MM.1S (cell line): ENCODE results near the gene ZBTB11.

Experiments used
- DNase-seq: peaks from one replicate; pipeline ENCODE4 v3.0.0-alpha.2; 2015
- H2AFZ ChIP-seq: fragments of 300-600 bp; sonication (generic); 2 replicates; pipeline ENCODE4 v1.6.0; 2016; ENCODE audit warnings: antibody characterized with exemption, low read length
- H3F3A ChIP-seq: fragments of 300-600 bp; sonication (generic); 2 replicates; pipeline ENCODE4 v1.6.1; 2016; ENCODE audit warnings: mild to moderate bottlenecking, antibody characterized with exemption, low read length, moderate library complexity, mixed read lengths; ENCODE audit not compliant: insufficient read depth
- H3K27ac ChIP-seq: fragments of 300-600 bp; sonication (generic); 2 replicates; pipeline ENCODE4 v1.5.1; 2016; ENCODE audit warnings: mild to moderate bottlenecking, low read length
- H3K27me3 ChIP-seq: fragments of 300-600 bp; sonication (generic); replicated peaks from 2 replicates; pipeline ENCODE4 v1.6.0; 2016; ENCODE audit warnings: low read length; ENCODE audit not compliant: insufficient read depth
- H3K36me3 ChIP-seq: fragments of 300-600 bp; sonication (generic); replicated peaks from 2 replicates; pipeline ENCODE4 v1.6.1; 2016; ENCODE audit warnings: mild to moderate bottlenecking, low read length, mixed read lengths; ENCODE audit not compliant: insufficient read depth
- H3K4me1 ChIP-seq: fragments of 300-600 bp; sonication (generic); 2 replicates; pipeline ENCODE4 v1.6.1; 2016; ENCODE audit warnings: low read length, mixed read lengths
- H3K4me2 ChIP-seq: fragments of 300-600 bp; sonication (generic); 2 replicates; pipeline ENCODE4 v1.6.0; 2016; ENCODE audit warnings: low read depth, low read length
- H3K4me3 ChIP-seq: fragments of 300-600 bp; sonication (generic); 2 replicates; pipeline ENCODE4 v1.5.1; 2016; ENCODE audit warnings: low read length, mixed read lengths
- H3K79me2 ChIP-seq: fragments of 300-600 bp; sonication (generic); 2 replicates; pipeline ENCODE4 v1.6.1; 2016; ENCODE audit warnings: mixed run types, low read length, mixed read lengths
- H3K9ac ChIP-seq: fragments of 300-600 bp; sonication (generic); 2 replicates; pipeline ENCODE4 v1.6.1; 2016; ENCODE audit warnings: low read length, mixed read lengths
- H3K9me2 ChIP-seq: fragments of 300-600 bp; sonication (generic); replicated peaks from 2 replicates; pipeline ENCODE4 v1.6.1; 2016; ENCODE audit warnings: mild to moderate bottlenecking, low read length, mixed read lengths; ENCODE audit not compliant: insufficient read depth
- H3K9me3 ChIP-seq: fragments of 300-600 bp; sonication (generic); replicated peaks from 2 replicates; pipeline ENCODE4 v1.6.1; 2016; ENCODE audit warnings: mild to moderate bottlenecking, low read length, mixed read lengths; ENCODE audit not compliant: insufficient read depth
- H4K20me1 ChIP-seq: fragments of 300-600 bp; sonication (generic); 2 replicates; pipeline ENCODE4 v1.6.1; 2016; ENCODE audit warnings: mild to moderate bottlenecking, low read length, moderate library complexity, mixed read lengths; ENCODE audit not compliant: insufficient read depth
- EZH2 ChIP-seq: fragments of 300-600 bp; sonication (generic); optimal IDR thresholded peaks from 2 replicates; pipeline ENCODE3; 2017; ENCODE audit warnings: low read depth, mild to moderate bottlenecking, antibody characterized with exemption, low read length, mixed read lengths
- EZH2phosphoT487 ChIP-seq: fragments of 300-600 bp; sonication (generic); IDR thresholded peaks from 2 replicates; pipeline ENCODE4 v1.6.1; 2018; ENCODE audit warnings: antibody characterized with exemption, low read length
- TF ChIP-seq, protein P1 (sequence below): fragments of 300-600 bp; sonication (generic); IDR thresholded peaks from 2 replicates; pipeline ENCODE4 v1.5.1; 2016; ENCODE audit warnings: antibody characterized with exemption, low read length, mixed read lengths

Gene ZBTB11

DNA sequence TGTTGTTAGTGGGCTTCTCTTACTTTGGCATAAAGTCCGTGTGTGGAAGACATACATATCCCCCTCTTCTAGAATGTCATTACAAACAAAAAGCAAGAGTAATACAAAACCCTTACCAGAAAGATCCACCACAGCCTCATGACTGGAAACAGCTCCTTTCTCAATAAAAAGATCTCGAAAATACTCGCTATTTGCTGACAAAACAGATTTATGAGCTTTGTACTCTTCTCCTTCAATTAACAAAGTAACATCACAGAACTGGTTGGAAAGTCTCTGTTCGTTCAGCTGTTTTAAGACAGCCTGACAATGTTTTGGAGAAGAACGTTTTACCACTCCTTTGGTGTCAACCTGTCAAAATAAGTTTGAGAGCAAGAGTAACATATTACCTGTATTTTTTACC lies 5.9 kb downstream of the ZBTB11 start:
- Histone ChIP-seq H3K79me2 (peaks cover 53% of the 10 kb centered on the region), H3K36me3 (no peaks in the 10 kb centered on the region; the same call in 1 of the 2 replicates), H3K4me2 (no peak overlapping the region), H3K4me3 (no peak overlapping the region), H3K27me3 (no peaks in the 10 kb centered on the region), H3F3A (0 out of 2 replicates have a peak, but pooled peaks cover 2% of the 10 kb centered on the region), H3K9me2 (no peaks in the 10 kb centered on the region), H4K20me1 (no peaks in the 10 kb centered on the region), H3K27ac (no peak overlapping the region), H2AFZ (no peak overlapping the region), H3K9ac (no peak overlapping the region), H3K9me3 (no peaks in the 10 kb centered on the region), H3K4me1 (peaks cover 10% of the 10 kb centered on the region)
- DNase-seq = no peak
- TF ChIP-seq EZH2 (no peak), EZH2phosphoT487 (no peak)
- TF ChIP-seq, protein P1, sequence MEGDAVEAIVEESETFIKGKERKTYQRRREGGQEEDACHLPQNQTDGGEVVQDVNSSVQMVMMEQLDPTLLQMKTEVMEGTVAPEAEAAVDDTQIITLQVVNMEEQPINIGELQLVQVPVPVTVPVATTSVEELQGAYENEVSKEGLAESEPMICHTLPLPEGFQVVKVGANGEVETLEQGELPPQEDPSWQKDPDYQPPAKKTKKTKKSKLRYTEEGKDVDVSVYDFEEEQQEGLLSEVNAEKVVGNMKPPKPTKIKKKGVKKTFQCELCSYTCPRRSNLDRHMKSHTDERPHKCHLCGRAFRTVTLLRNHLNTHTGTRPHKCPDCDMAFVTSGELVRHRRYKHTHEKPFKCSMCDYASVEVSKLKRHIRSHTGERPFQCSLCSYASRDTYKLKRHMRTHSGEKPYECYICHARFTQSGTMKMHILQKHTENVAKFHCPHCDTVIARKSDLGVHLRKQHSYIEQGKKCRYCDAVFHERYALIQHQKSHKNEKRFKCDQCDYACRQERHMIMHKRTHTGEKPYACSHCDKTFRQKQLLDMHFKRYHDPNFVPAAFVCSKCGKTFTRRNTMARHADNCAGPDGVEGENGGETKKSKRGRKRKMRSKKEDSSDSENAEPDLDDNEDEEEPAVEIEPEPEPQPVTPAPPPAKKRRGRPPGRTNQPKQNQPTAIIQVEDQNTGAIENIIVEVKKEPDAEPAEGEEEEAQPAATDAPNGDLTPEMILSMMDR = no peak

DNA sequence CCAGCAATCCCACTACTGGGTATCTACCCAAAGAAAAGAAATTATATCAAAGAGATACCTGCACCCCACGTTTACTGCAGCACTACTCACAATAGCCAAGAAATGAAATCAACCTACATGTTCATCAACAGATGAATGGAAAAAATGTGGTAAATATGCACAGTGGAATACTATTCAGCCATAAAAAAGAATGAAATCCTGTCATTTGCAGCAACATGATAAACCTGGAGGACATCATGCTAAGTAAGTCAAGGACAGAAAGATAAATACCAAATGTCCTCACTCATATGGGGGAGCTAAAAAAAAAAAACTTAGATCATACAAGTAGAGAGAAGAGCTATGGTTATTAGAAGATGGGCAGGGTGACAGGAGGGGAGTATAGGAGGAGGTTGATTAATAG lies 9.1 kb downstream of the ZBTB11 start:
- no peak for DNase-seq

DNA sequence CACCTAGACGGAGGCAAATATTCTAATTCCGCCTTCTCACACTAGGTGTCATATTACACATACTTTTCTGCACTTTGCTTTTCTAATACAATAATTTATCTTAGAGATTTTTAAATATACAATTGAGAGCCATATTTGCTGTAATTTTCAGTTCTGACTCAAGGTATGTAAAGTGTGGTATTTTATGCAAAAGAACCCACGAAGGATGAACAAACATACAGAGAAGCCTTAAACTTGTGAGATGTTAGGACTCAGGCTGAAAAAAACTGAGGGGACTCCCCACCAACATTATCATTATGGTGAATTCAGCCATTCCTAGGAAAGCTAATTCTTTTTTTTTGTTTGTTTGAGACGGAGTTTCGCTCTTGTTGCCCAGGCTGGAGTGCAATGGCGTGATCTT lies 9.6 kb downstream of the ZBTB11 start:
- TF ChIP-seq EZH2 = no peak
- no peak for TF ChIP-seq EZH2phosphoT487
- TF ChIP-seq, protein P1 = no peak
- H3K79me2 ChIP-seq = peaks cover 16% of the 10 kb centered on the region
- no peaks in the 10 kb centered on the region for H3K27me3 ChIP-seq

More for the DNA sequence above, 9.1 kb downstream of the ZBTB11 start:
- no peaks in the 10 kb centered on the region for H3K4me1 ChIP-seq
- no peak overlapping the region for H3K4me2 ChIP-seq
- H3K27ac ChIP-seq = no peak overlapping the region
- H4K20me1 ChIP-seq = no peaks in the 10 kb centered on the region
- H2AFZ ChIP-seq = no peak overlapping the region
- H3K9ac ChIP-seq = no peak overlapping the region
- no peaks in the 10 kb centered on the region for H3K27me3 ChIP-seq
- no peaks in the 10 kb centered on the region for H3K9me3 ChIP-seq
- H3K4me3 ChIP-seq = no peak overlapping the region
- H3F3A ChIP-seq = no peaks in the 10 kb centered on the region
- H3K9me2 ChIP-seq = no peaks in the 10 kb centered on the region
- peaks cover 3% of the 10 kb centered on the region; the same call in 1 of the 2 replicates for H3K36me3 ChIP-seq
- H3K79me2 ChIP-seq = peaks cover 21% of the 10 kb centered on the region
- TF ChIP-seq EZH2phosphoT487 (no peak), EZH2 (no peak)
- TF ChIP-seq, protein P1 = no peak

More for the DNA sequence above, 9.6 kb downstream of the ZBTB11 start:
- Histone ChIP-seq H3K27ac (no peak overlapping the region), H3K9me3 (no peaks in the 10 kb centered on the region), H3K9me2 (no peaks in the 10 kb centered on the region), H3K4me3 (no peak overlapping the region), H3K4me2 (no peak overlapping the region), H3K9ac (no peak overlapping the region), H3K36me3 (peaks cover 3% of the 10 kb centered on the region; the same call in 1 of the 2 replicates), H3F3A (no peaks in the 10 kb centered on the region), H2AFZ (no peak overlapping the region), H4K20me1 (no peaks in the 10 kb centered on the region), H3K4me1 (no peaks in the 10 kb centered on the region)
- no peak for DNase-seq
